ENCODE data around the gene IQGAP2. TPM values are rescaled to one million over a fixed set of nuclear protein-coding genes. Genes with fewer than 3 reads are reported as not detected.

The IQGAP2 gene
- total and polyA plus RNA-seq, 2 of the 8 experiments (the other 6 are each of a cell fraction or from before 2014, with no cell fraction given) = 19.7 to 66.0 TPM

GRCh38 chr5:76384705-76385104, 18.4 kb upstream of the IQGAP2 start (continued):
- TF ChIP-seq CHD7 (IDR thresholded peaks at IDR 0.05; ENCODE audit: insufficient replicate concordance, low read length) (no peak), TCF12 (IDR thresholded peaks at IDR 0.05; ENCODE audit: low read depth, low read length) (no peak), GABPA (IDR thresholded peaks at IDR 0.05; ENCODE audit: borderline replicate concordance, insufficient read depth, low read length) (no peak), RNF2 (IDR thresholded peaks at IDR 0.05; ENCODE audit: borderline replicate concordance, low read depth, low read length, missing control alignments, poor library complexity, severe bottlenecking) (no peak), HDAC6 (IDR thresholded peaks at IDR 0.05; ENCODE audit: low read depth, low read length) (no peak), SAP30 (IDR thresholded peaks at IDR 0.05; ENCODE audit: insufficient read depth, insufficient replicate concordance, low read length) (no peak), JUN (IDR thresholded peaks at IDR 0.05; ENCODE audit: low read depth, low read length) (no peak), SIRT6 (IDR thresholded peaks at IDR 0.05; ENCODE audit: low read length) (no peak), SP2 (IDR thresholded peaks at IDR 0.05; ENCODE audit: low read length) (no peak), RXRA (IDR thresholded peaks at IDR 0.05; ENCODE audit: insufficient read depth, low read depth, low read length) (no peak), BACH1 (IDR thresholded peaks at IDR 0.05; ENCODE audit: low read length) (no peak), SP4 (IDR thresholded peaks at IDR 0.05; ENCODE audit: low read length) (no peak), POU5F1 (IDR thresholded peaks at IDR 0.05; ENCODE audit: low read depth, low read length) (no peak)

Measured in H1 (cell line).